ENCODE measurements around the gene FCN1. TPM values are rescaled to one million over a fixed set of nuclear protein-coding genes. Genes with fewer than 3 reads are reported as not detected.

FCN1 gene
- total RNA-seq, 4 donors from 2014 or later, result 0.72 to 2.9 (median 1.1) TPM

DNA sequence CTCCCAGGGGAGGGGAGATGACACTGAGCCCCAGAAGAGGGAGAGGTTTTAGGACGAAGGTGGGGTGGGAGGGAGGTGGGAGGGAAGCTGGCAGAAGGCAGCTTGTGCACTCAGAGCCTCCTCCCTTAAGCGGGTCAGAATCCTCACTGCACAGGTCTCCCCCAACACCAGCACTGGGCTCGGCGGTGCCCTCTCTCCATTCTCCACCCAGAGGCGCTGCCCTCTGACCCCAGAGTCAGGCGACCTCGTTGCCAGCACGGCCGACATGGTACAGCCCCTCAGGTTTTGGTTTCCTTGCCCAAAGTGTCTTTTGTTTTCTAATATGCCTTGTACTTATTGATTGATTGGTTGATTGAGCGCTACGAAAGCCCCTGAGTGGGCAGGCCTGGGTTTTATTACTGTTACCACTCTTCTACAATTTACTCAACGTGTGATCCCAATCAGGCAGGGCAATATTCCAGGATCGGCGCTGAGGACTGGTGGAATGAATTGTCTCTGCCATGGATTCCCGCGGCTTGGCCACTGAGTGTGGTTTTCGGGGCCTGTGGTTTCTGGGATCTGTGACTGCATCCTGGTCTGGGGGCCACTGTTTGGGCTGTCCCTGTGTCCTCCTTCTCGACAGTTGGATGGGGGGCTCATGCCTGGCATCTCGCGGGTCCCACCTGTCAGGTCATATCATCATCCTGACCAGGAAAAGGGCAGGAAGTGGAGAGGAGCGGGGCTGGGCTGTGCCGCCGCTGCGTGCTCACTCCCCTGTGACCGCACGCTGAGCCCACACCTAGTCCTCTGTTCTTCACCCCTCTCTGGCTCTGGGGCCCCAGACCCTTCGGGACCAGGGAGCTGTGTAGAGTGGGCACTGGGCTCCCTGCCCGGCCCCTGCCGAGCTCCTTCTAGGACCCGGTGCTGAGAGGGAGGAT is 46.7 kb downstream of the FCN1 start:
- DNase-seq (ENCODE audit: low spot score in 2 of 2), result no peak
- TF ChIP-seq POLR2A (IDR thresholded peaks at IDR 0.05), result no peak
- TF ChIP-seq, protein P1, sequence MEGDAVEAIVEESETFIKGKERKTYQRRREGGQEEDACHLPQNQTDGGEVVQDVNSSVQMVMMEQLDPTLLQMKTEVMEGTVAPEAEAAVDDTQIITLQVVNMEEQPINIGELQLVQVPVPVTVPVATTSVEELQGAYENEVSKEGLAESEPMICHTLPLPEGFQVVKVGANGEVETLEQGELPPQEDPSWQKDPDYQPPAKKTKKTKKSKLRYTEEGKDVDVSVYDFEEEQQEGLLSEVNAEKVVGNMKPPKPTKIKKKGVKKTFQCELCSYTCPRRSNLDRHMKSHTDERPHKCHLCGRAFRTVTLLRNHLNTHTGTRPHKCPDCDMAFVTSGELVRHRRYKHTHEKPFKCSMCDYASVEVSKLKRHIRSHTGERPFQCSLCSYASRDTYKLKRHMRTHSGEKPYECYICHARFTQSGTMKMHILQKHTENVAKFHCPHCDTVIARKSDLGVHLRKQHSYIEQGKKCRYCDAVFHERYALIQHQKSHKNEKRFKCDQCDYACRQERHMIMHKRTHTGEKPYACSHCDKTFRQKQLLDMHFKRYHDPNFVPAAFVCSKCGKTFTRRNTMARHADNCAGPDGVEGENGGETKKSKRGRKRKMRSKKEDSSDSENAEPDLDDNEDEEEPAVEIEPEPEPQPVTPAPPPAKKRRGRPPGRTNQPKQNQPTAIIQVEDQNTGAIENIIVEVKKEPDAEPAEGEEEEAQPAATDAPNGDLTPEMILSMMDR (IDR thresholded peaks at IDR 0.05), result no peak

DNA sequence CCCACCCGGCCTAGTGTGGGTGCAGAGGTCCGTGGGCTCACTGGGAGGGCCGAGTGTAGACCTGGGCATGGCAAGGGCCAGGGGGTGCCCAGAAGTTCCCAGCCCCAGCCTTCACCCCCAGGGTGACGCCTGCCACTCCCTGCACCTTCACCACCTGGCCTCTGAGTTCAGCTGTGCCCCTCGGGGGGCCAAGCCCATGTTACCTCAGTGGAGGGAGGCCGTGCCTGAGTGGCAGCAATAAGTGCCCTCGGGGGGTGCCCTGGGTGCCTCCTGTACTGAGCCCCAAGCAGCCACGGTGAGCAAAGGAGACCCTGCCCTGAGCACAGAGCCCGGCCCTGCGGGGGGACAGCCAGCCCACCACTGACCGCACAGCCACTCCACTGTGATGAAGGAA is 47.4 kb downstream of the FCN1 start:
- no peak overlapping the region for H3K4me3 ChIP-seq (ENCODE audit: low read depth, poor library complexity, severe bottlenecking)
- 81 to 98% methylated on average over 5 to 6 of the region's 11 CpGs for WGBS, 2 donors
- DNase-seq (ENCODE audit: low spot score in 2 of 2), result no peak
- intact Hi-C loops (cut with DNase I; ENCODE audit: low total_unique reads), result no loop called here
- TF ChIP-seq POLR2A (IDR thresholded peaks at IDR 0.05), result no peak
- TF ChIP-seq, protein P1 (IDR thresholded peaks at IDR 0.05), result no peak

More for the DNA sequence above, 46.7 kb downstream of the FCN1 start:
- H3K4me3 ChIP-seq (ENCODE audit: low read depth, poor library complexity, severe bottlenecking), result no peak overlapping the region
- WGBS, 2 donors, result 60 to 67% methylated on average over 23 to 30 of the region's 30 CpGs
- intact Hi-C loops (cut with DNase I; ENCODE audit: low total_unique reads), result no loop called here

DNA sequence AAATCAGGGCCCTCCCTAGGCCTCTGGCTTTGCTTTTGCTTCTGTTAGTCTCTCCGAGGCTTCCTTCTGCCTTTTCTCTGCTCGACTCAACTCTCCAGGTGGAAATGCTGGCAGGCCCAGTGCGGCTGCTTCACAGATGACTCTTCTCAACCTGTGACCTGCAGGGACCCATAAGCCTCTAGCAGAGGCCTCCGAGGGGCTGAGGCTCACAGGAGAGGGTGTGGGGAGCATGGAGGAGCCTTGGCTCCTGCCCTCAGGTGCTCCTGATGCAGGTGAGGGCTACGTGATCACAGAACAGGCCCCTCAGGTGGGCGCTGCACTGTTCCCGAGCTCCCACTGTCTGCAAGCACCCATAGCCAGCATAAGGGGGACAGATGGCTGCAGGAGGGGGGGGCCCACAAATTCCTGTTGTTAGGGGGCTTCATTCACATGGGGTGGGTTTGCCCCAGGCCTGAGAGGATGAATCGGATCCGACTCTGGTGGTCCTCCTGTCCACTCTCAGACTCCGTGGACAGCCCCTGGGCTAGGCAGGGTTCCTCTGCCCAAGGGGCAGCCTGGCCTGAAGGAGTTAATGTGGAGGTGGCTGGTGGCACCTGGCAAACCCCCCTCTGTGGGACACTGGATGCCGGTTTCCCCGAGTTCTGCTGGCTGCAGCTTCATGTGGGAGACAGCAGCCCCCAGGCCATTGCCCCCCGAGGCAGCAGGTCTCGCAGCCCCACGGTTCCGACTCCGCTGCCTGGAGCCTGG is 48.0 kb downstream of the FCN1 start:
- TF ChIP-seq, protein P1 (IDR thresholded peaks at IDR 0.05), result no peak
- no peak for TF ChIP-seq POLR2A (IDR thresholded peaks at IDR 0.05)
- 82 to 83% methylated on average over 6 to 16 of the region's 17 CpGs for whole genome bisulfite sequencing, 2 donors
- H3K4me3 ChIP-seq (ENCODE audit: low read depth, poor library complexity, severe bottlenecking), result no peak overlapping the region
- no peak for DNase-seq (ENCODE audit: low spot score in 2 of 2)
- intact Hi-C loops (cut with DNase I; ENCODE audit: low total_unique reads), result no loop called here

DNA sequence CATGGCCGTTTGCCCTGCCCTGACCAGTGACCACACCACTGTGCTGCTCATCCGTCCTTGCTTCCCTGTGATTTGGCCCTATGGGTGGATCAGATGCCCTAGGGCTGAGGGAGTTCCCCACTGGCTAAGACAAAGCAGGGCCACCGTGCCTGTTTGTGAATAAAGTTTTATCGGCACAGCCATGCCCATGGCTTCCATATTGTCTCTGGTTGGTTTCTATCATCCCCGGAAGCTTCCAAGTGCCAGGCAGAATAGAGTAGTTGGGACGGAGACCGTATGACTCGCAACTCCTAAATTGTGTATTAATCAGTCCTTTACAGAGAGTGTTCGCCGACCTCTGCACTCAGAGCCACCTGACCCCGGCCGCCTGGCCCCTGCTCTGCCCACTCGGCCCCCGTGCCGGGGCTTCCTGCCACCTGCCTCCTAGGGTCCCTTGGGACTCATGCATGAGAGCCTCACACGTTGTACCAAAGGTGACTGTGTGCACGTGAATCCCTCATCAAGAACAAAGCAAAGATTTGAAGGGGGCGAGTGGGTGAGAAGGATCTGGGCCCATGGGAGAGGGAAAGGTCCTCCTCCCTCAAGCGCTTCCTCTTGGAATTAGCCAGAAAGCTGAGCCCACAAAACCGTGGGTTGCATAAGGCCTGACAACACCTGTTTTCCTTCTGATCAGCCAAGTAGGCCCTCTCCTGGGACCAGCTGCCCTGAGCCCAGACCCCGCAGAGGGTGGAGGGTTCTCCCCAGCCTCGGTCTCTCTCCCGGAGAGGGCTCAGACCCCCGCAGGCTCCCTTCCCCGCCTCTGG is 48.8 kb downstream of the FCN1 start:
- WGBS, 2 donors, result 84 to 88% methylated on average over 25 of the region's 25 CpGs
- no peak for DNase-seq (ENCODE audit: low spot score in 2 of 2)
- H3K4me3 ChIP-seq (ENCODE audit: low read depth, poor library complexity, severe bottlenecking), result no peak overlapping the region
- intact Hi-C loops (cut with DNase I; ENCODE audit: low total_unique reads), result no loop called here
- TF ChIP-seq, protein P1 (IDR thresholded peaks at IDR 0.05), result no peak
- no peak for TF ChIP-seq POLR2A (IDR thresholded peaks at IDR 0.05)

DNA sequence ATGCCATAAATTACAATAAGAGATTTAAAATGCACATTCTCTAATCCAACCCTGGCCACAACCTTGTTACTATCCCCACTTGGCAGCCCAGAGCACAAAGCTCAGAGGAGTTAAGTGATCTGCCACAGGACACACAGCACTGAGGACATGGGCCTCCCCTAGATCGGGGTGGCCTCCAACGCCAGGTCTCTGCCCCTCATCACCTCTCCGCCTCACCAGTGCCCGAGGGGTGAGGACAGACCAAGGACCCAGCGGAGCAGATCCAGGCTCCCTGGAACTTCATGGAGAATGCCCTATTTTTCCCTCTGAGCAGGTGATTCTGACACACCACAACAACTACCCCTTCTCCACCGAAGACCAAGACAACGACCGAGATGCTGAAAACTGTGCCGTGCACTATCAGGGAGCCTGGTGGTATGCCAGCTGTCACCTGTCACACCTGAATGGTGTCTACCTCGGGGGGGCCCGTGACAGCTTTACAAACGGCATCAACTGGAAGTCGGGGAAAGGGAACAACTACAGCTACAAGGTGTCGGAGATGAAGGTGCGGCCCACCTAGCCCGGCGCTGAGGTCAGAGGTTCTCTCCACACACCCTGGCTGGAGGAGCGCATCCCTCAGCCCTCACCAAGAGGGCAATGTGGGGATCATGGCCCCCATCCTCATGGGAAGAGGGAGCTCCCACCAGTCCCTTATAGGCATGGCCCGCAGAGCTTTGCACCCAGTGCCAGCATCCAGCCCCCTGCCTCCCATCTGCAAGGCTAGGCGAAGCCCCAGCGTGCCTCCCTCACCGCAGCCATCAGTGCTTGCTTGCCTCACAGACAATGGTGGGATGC is 49.6 kb downstream of the FCN1 start:
- 96% methylated on average over 21 to 22 of the region's 22 CpGs for WGBS, 2 donors
- intact Hi-C loops (cut with DNase I; ENCODE audit: low total_unique reads), result no loop called here
- TF ChIP-seq POLR2A (IDR thresholded peaks at IDR 0.05), result no peak
- TF ChIP-seq, protein P1 (IDR thresholded peaks at IDR 0.05), result no peak
- no peak overlapping the region for H3K4me3 ChIP-seq (ENCODE audit: low read depth, poor library complexity, severe bottlenecking)
- DNase-seq (ENCODE audit: low spot score in 2 of 2), result no peak
